GM12878 (cell line): Measurements from ENCODE around the gene TTC16. TPM values are rescaled to one million over a fixed set of nuclear protein-coding genes. Genes with fewer than 3 reads are reported as not detected.

ENCODE experiments used
- ATAC-seq: fragments of 200-7000 bp; cut with Tn5 transposase; 3 replicates; pipeline ENCODE4 v1.9.1; 2020; ENCODE audit warnings: mild to moderate bottlenecking, moderate library complexity
- BruUV-seq: library from RNA; stranded (reverse); fragments of 400-500 nt; replicated peaks from 2 replicates; lab custom pipeline; 2021; lab: Mats Ljungman, UMichigan
- CTCF ChIA-PET: fragments of 300-600 bp; sonication (Branson Sonifier 250); formaldehyde crosslinking; extraction: SDS; loops from one replicate; lab custom pipeline; 2021; ENCODE audit warnings: inconsistent platforms; lab: Yijun Ruan, JAX
- POLR2A ChIA-PET: fragments of 350-600 bp; formaldehyde crosslinking; extraction: SDS; loops from one replicate; lab custom pipeline; 2021; ENCODE audit warnings: inconsistent platforms; lab: Charles Lee
- RAD21 ChIA-PET: fragments of 300-600 bp; sonication (Branson Sonifier 250); formaldehyde crosslinking; loops from one replicate; lab custom pipeline; 2023; ENCODE audit warnings: antibody characterized with exemption; ENCODE audit not compliant: unreplicated experiment; lab: Charles Lee
- SMC1A ChIA-PET: fragments of 300-600 bp; sonication (Branson Sonifier 250); formaldehyde crosslinking; loops from one replicate; lab custom pipeline; 2023; ENCODE audit not compliant: unreplicated experiment, uncharacterized antibody; lab: Charles Lee
- DNase-seq: peaks from one replicate; pipeline ENCODE4 v3.0.0-alpha.2; 2011; ENCODE audit warnings: low read depth, low spot score
- FAIRE-seq: peaks from 3 replicates; lab custom pipeline; 2011; peaks lifted over from hg19 to GRCh38; lab: Jason Lieb, UNC
- H2AFZ ChIP-seq: 2 replicates; pipeline ENCODE4 v1.6.0; 2011; ENCODE audit warnings: low read depth, low read length, control low read depth; ENCODE audit not compliant: control insufficient read depth
- H3K27ac ChIP-seq: 2 replicates; pipeline ENCODE4 v1.5.1; 2011; ENCODE audit warnings: control low read depth; ENCODE audit not compliant: control insufficient read depth, insufficient read depth
- H3K27me3 ChIP-seq, 2 experiments: replicated peaks in 1 of 2; 2 replicates each; pipeline versions ENCODE4 v1.6.0 to v1.6.1; 2011; ENCODE audit warnings: low read length in 1 of 2; ENCODE audit not compliant: control insufficient read depth in 2 of 2, insufficient read depth in 2 of 2
- H3K36me3 ChIP-seq, 2 experiments: 2 replicates each; pipeline ENCODE4 v1.5.1; 2011; ENCODE audit warnings: low read length in 1 of 2; ENCODE audit not compliant: control insufficient read depth in 2 of 2, insufficient read depth in 2 of 2
- H3K4me1 ChIP-seq: 2 replicates; pipeline ENCODE4 v1.6.1; 2011; ENCODE audit warnings: mild to moderate bottlenecking, low read length, moderate library complexity, mixed read lengths; ENCODE audit not compliant: control insufficient read depth, insufficient read depth
- H3K4me2 ChIP-seq: 2 replicates; pipeline ENCODE4 v1.6.0; 2011; ENCODE audit warnings: control low read depth; ENCODE audit not compliant: control insufficient read depth, insufficient read depth
- H3K4me3 ChIP-seq: fragments of 200-600 bp; sonication (generic); 2 replicates; pipeline ENCODE4 v1.5.1; 2016
- H3K79me2 ChIP-seq: 2 replicates; pipeline ENCODE4 v1.6.0; 2011; ENCODE audit warnings: low read length; ENCODE audit not compliant: control insufficient read depth, insufficient read depth
- H3K9ac ChIP-seq: 2 replicates; pipeline ENCODE4 v1.8.0; 2011; ENCODE audit warnings: low read length, control low read depth, mixed read lengths; ENCODE audit not compliant: control insufficient read depth, insufficient read depth
- H3K9me3 ChIP-seq: replicated peaks from 3 replicates; pipeline ENCODE4 v1.5.1; 2011; ENCODE audit warnings: mild to moderate bottlenecking, low read length; ENCODE audit not compliant: control insufficient read depth, insufficient read depth
- H4K20me1 ChIP-seq: 2 replicates; pipeline ENCODE4 v1.6.0; 2011; ENCODE audit not compliant: control insufficient read depth, insufficient read depth
- ATF7 ChIP-seq: fragments of 450-650 bp; IDR thresholded peaks from 2 replicates; pipeline ENCODE4 v1.6.1; 2016; ENCODE audit warnings: low read depth, mild to moderate bottlenecking
- BCL11A ChIP-seq: IDR thresholded peaks from 2 replicates; pipeline ENCODE4 v1.6.1; 2011; ENCODE audit warnings: low read depth, low read length
- BCL3 ChIP-seq: IDR thresholded peaks from 2 replicates; pipeline ENCODE4 v1.6.1; 2011; ENCODE audit warnings: borderline replicate concordance, low read depth, mild to moderate bottlenecking, moderate library complexity, low read length; ENCODE audit not compliant: insufficient read depth, poor library complexity, severe bottlenecking
- CHD4 ChIP-seq: fragments of 200-600 bp; sonication (generic); IDR thresholded peaks from 2 replicates; pipeline ENCODE4 v1.6.1; 2016; ENCODE audit warnings: mild to moderate bottlenecking
- CREB1 ChIP-seq: IDR thresholded peaks from 2 replicates; pipeline ENCODE4 v1.6.1; 2012; ENCODE audit warnings: low read depth, mild to moderate bottlenecking, inconsistent platforms
- DPF2 ChIP-seq: fragments of 450-650 bp; IDR thresholded peaks from 2 replicates; pipeline ENCODE4 v1.6.1; 2017; ENCODE audit warnings: mild to moderate bottlenecking
- ESRRA ChIP-seq: IDR thresholded peaks from 2 replicates; pipeline ENCODE4 v1.6.1; 2012; ENCODE audit warnings: mild to moderate bottlenecking, low read length, improper control_type of control experiment
- JUNB ChIP-seq: IDR thresholded peaks from 2 replicates; pipeline ENCODE4 v1.6.1; 2016; ENCODE audit warnings: antibody characterized with exemption, mild to moderate bottlenecking
- MYB ChIP-seq: fragments of 150-350 bp; IDR thresholded peaks from 2 replicates; pipeline ENCODE4 v1.6.1; 2014; ENCODE audit warnings: mild to moderate bottlenecking, low read depth, low read length, borderline replicate concordance
- SMC3 ChIP-seq: IDR thresholded peaks from 2 replicates; pipeline ENCODE4 v1.6.1; 2011; ENCODE audit warnings: low read length, improper control_type of control experiment, borderline replicate concordance
- TAF1 ChIP-seq: IDR thresholded peaks from 2 replicates; pipeline ENCODE4 v1.6.1; 2011; ENCODE audit warnings: mild to moderate bottlenecking, low read depth, low read length, borderline replicate concordance
- ZBED1 ChIP-seq: IDR thresholded peaks from 2 replicates; pipeline ENCODE4 v1.6.1; 2016; ENCODE audit warnings: borderline replicate concordance
- ZNF274 ChIP-seq: IDR thresholded peaks from one replicate; pipeline ENCODE4 v1.8.0; 2011; ENCODE audit not compliant: insufficient read length, insufficient read depth
- WGBS: methylation state at CpG from one replicate; pipeline ENCODE4 v1.1.6; 2016; ENCODE audit warnings: low lambda C conversion rate; ENCODE audit not compliant: insufficient replicate concordance, insufficient coverage; ENCODE audit errors: missing lambda C conversion rate; 5-methylcytosine and 5-hydroxymethylcytosine counted together
- in situ Hi-C: fragments of 300-500 bp; cut with MboI; formaldehyde crosslinking; loops from 9 replicates; pipeline ENCODE4 v1.14.3; 2018; ENCODE audit warnings: mixed read lengths
- intact Hi-C: fragments of 100-400 bp; cut with micrococcal nuclease; formaldehyde crosslinking; loops from one replicate; pipeline ENCODE4 v1.14.2; 2022; ENCODE audit not compliant: unreplicated experiment
- polyA plus RNA-seq, 11 experiments: library from polyadenylated mRNA; depleted of rRNA in 4 of 11; unstranded in 6 of 11; stranded (reverse) in 5 of 11; fragments of >200 nt; fragmentation: Nextera tagmentation in 4 of 11; fragmentation: Illumina TruSeq in 1 of 11; extraction: Ambion mirVana in 4 of 11; extraction: Trizol in 1 of 11; gene quantifications; 1 replicate in 1 of 11; 2 replicates in 10 of 11; pipeline versions ENCODE4 v1.2.1 to v1.2.3, GENCODE V29; 2011 to 2016; ENCODE audit warnings: inconsistent platforms in 2 of 11, missing spikeins in 2 of 11, low read depth in 1 of 11
- total RNA-seq, 4 experiments: library from RNA; depleted of rRNA in 3 of 4; stranded (reverse); fragments of >200 nt in 3 of 4; fragmentation: Illumina TruSeq in 1 of 4; extraction: Trizol in 1 of 4; gene quantifications; 2 replicates each; pipeline versions ENCODE4 v1.2.1 to v1.2.3, GENCODE V29; 2013 to 2021
- TF ChIP-seq, protein P1 (sequence below), 3 experiments: IDR thresholded peaks in 2 of 3; conservative IDR thresholded peaks in 1 of 3; 2 replicates each; pipeline ENCODE4 v1.5.1; 2011; ENCODE audit warnings: low read depth in 3 of 3, low read length in 3 of 3, mild to moderate bottlenecking in 3 of 3, control low read depth in 2 of 3, moderate library complexity in 2 of 3, inconsistent platforms in 1 of 3, mixed read lengths in 1 of 3; ENCODE audit not compliant: control insufficient read depth in 2 of 3, insufficient read depth in 1 of 3; ENCODE audit errors: extremely low read depth in 1 of 3

The TTC16 gene
- total and polyA plus RNA-seq, 10 of the 15 experiments (the other 5 are each of a cell fraction or from before 2014, with no cell fraction given), result 0.03 TPM; not detected in 9

DNA sequence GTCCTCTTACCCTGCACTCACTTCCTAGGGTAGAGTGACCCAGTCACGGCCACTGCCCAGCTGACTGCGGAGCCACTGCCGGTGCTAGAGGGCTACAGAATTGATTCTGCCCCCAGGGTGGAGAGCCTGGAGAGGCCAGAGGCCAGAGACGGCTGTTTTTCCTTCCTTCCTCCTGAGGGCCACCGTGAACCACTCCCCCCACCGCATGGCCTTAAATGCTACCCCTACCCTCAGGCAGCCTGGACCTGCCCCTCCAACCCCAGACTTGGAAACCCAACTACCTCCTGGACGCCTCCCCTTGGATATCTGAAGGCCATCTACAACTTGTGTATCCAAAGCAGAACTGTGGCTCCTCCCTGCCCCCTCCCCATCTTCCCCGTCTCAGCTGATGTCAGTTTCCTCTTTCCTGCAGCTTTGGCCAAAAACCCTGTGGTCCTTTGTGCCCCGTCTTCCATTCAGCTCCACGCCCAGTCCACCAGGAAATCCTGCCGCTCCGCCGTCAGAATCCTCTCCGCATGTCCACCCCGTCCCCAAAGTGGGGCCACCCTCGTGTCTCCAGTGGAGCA is 46.3 kb downstream of the TTC16 start:
- no TSS peak for BruUV-seq
- TF ChIP-seq BCL11A (no peak), JUNB (no peak), ZNF274 (no peak), SMC3 (no peak), ATF7 (no peak), CHD4 (no peak), BCL3 (no peak), ZBED1 (no peak), ESRRA (no peak), CREB1 (no peak), TAF1 (no peak), DPF2 (no peak), MYB (no peak)
- TF ChIP-seq, protein P1, sequence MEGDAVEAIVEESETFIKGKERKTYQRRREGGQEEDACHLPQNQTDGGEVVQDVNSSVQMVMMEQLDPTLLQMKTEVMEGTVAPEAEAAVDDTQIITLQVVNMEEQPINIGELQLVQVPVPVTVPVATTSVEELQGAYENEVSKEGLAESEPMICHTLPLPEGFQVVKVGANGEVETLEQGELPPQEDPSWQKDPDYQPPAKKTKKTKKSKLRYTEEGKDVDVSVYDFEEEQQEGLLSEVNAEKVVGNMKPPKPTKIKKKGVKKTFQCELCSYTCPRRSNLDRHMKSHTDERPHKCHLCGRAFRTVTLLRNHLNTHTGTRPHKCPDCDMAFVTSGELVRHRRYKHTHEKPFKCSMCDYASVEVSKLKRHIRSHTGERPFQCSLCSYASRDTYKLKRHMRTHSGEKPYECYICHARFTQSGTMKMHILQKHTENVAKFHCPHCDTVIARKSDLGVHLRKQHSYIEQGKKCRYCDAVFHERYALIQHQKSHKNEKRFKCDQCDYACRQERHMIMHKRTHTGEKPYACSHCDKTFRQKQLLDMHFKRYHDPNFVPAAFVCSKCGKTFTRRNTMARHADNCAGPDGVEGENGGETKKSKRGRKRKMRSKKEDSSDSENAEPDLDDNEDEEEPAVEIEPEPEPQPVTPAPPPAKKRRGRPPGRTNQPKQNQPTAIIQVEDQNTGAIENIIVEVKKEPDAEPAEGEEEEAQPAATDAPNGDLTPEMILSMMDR (IDR thresholded peaks at IDR 0.05 in 2 of 3, conservative IDR thresholded peaks at IDR 0.05 in 1 of 3; ENCODE audit: control insufficient read depth in 2 of 3, extremely low read depth in 1 of 3, insufficient read depth in 1 of 3, low read depth in 3 of 3, low read length in 3 of 3), result no peak
- TF ChIP-seq, all 136 proteins: peak for 0
- Histone ChIP-seq H3K4me1 (0 out of 2 replicates have a peak, but pooled peaks cover under 1% of the 10 kb centered on the region), H3K27ac (no peak overlapping the region), H3K9ac (no peak overlapping the region), H3K4me3 (no peak overlapping the region), H3K36me3 (peaks cover 5 to 17% of the 10 kb centered on the region in 2 experiments), H3K79me2 (no peaks in the 10 kb centered on the region; the same call in 1 of the 2 replicates), H4K20me1 (0 out of 2 replicates have a peak, but pooled peaks cover 2% of the 10 kb centered on the region), H3K4me2 (no peak overlapping the region), H3K9me3 (no peaks in the 10 kb centered on the region), H2AFZ (no peak overlapping the region), H3K27me3 (no peaks in the 10 kb centered on the region)
- FAIRE-seq (no peak), DNase-seq (no peak), ATAC-seq (no peak)
- ChIA-PET RAD21 (no interaction called here), CTCF (interaction anchor here (1.2 to 1.3 kb wide), 2 partner anchors 9 to 108 kb away, joined by 4 read pairs; no protein-coding TSS in a partner anchor), POLR2A (interaction anchor here (1.5 kb wide), 1 partner anchor 9 kb away, joined by 3 read pairs; no protein-coding TSS in a partner anchor), SMC1A (interaction anchor here (0.9 to 2.1 kb wide), 3 partner anchors 16 to 107 kb away, joined by 3 to 5 read pairs (median 4); no protein-coding TSS in a partner anchor)
- intact Hi-C loops (no loop called here), in situ Hi-C loops (no loop called here)
- 86% methylated on average over 14 of the region's 16 CpGs for WGBS
